Ectodermal cell (in vitro differentiated cells): Measurements from ENCODE around the gene FBXL13.
A peak's percentile ranks its signal among the peaks of the same experiment; 100 is the strongest.
"Not testable (repeated sequence)": the region's sequence is repeated elsewhere in the genome, so short reads cannot be mapped to it uniquely, and the experiment has no call there.

Experiments
- H3K27ac ChIP-seq: 2 replicates; pipeline ENCODE4 v1.7.0; 2013; ENCODE audit warnings: mild to moderate bottlenecking, low read depth, low read length; ENCODE audit not compliant: insufficient read depth, poor library complexity, severe bottlenecking
- H3K27me3 ChIP-seq: 2 replicates; pipeline ENCODE4 v1.7.0; 2013; ENCODE audit warnings: mild to moderate bottlenecking, low read length; ENCODE audit not compliant: insufficient read depth, control insufficient read depth, poor library complexity, severe bottlenecking
- H3K36me3 ChIP-seq: one replicate; pipeline ENCODE4 v1.7.0; 2013; ENCODE audit warnings: low read length; ENCODE audit not compliant: control insufficient read depth, insufficient read depth
- H3K4me1 ChIP-seq: one replicate; pipeline ENCODE4 v1.7.0; 2013; ENCODE audit warnings: low read length; ENCODE audit not compliant: control insufficient read depth, insufficient read depth
- H3K4me3 ChIP-seq: 2 replicates; pipeline ENCODE4 v1.7.0; 2013; ENCODE audit warnings: low read depth, low read length, control low read depth; ENCODE audit not compliant: insufficient read depth
- H3K9me3 ChIP-seq: 2 replicates; pipeline ENCODE4 v1.7.0; 2013; ENCODE audit warnings: mild to moderate bottlenecking, low read length, moderate library complexity; ENCODE audit not compliant: control insufficient read depth
- WGBS, 2 experiments: methylation state at CpG; one replicate each; pipeline ENCODE4 v1.1.7; 2013; ENCODE audit warnings: missing lambda C conversion rate in 2 of 2; 5-methylcytosine and 5-hydroxymethylcytosine counted together

The FBXL13 gene

GRCh38 chr7:103082497-103082896, 7.9 kb upstream of the FBXL13 start:
- H3K4me1 ChIP-seq, result no peaks in the 10 kb centered on the region
- H3K27ac ChIP-seq, result no peak overlapping the region
- WGBS, 2 experiments, result 92 to 100% methylated on average over 1 of the region's 1 CpG
- no peak overlapping the region for H3K4me3 ChIP-seq
- H3K36me3 ChIP-seq, result peaks cover 5% of the 10 kb centered on the region
- no peaks in the 10 kb centered on the region for H3K9me3 ChIP-seq
- H3K27me3 ChIP-seq, result no peaks in the 10 kb centered on the region

- no peaks in the 10 kb centered on the region for H3K27me3 ChIP-seq
- no peaks in the 10 kb centered on the region for H3K4me1 ChIP-seq
- H3K4me3 ChIP-seq, result no peak overlapping the region
- no peaks in the 10 kb centered on the region for H3K36me3 ChIP-seq
- no peak overlapping the region for H3K27ac ChIP-seq
- no CpG with 5 or more reads among the region's 2 CpGs for WGBS, 2 experiments
- H3K9me3 ChIP-seq, result no peaks in the 10 kb centered on the region
Observed at GRCh38 chr7:103080923-103081322, 6.3 kb upstream of the FBXL13 start.

GRCh38 chr7:103079836-103080235, 5.2 kb upstream of the FBXL13 start:
- no peak overlapping the region for H3K27ac ChIP-seq
- no peaks in the 10 kb centered on the region for H3K4me1 ChIP-seq
- WGBS, 2 experiments, result 97% methylated on average over 2 to 3 of the region's 3 CpGs
- H3K9me3 ChIP-seq, result no peaks in the 10 kb centered on the region
- no peaks in the 10 kb centered on the region for H3K36me3 ChIP-seq
- H3K27me3 ChIP-seq, result no peaks in the 10 kb centered on the region
- no peak overlapping the region for H3K4me3 ChIP-seq

- not testable (repeated sequence) for H3K9me3 ChIP-seq, H3K27ac ChIP-seq, H3K36me3 ChIP-seq, H3K4me3 ChIP-seq, H3K4me1 ChIP-seq, H3K27me3 ChIP-seq
- WGBS, 2 experiments, result 91 to 95% methylated on average over 5 to 6 of the region's 6 CpGs
Observed at GRCh38 chr7:103078226-103078625, 3.6 kb upstream of the FBXL13 start.

GRCh38 chr7:103077318-103077717, 2.7 kb upstream of the FBXL13 start:
- no peaks in the 10 kb centered on the region for H3K9me3 ChIP-seq
- WGBS, 2 experiments, result 96 to 100% methylated on average over 2 to 3 of the region's 3 CpGs

GRCh38 chr7:103076764-103077163, 2.2 kb upstream of the FBXL13 start:
- H3K4me3 ChIP-seq, result no peak overlapping the region
- 83% methylated on average over 7 of the region's 7 CpGs for WGBS, 2 experiments
- H3K27me3 ChIP-seq, result no peaks in the 10 kb centered on the region
- no peaks in the 10 kb centered on the region for H3K4me1 ChIP-seq
- H3K36me3 ChIP-seq, result no peaks in the 10 kb centered on the region
- no peaks in the 10 kb centered on the region for H3K9me3 ChIP-seq
- no peak overlapping the region for H3K27ac ChIP-seq

More at GRCh38 chr7:103077318-103077717, 2.7 kb upstream of the FBXL13 start:
- Histone ChIP-seq H3K4me1 (no peaks in the 10 kb centered on the region), H3K27me3 (no peaks in the 10 kb centered on the region), H3K36me3 (no peaks in the 10 kb centered on the region), H3K27ac (no peak overlapping the region), H3K4me3 (no peak overlapping the region)

- H3K4me3 ChIP-seq, result peak overlapping the region; percentile 82
- H3K36me3 ChIP-seq, result no peaks in the 10 kb centered on the region
- 1 to 2% methylated on average over 36 of the region's 36 CpGs for WGBS, 2 experiments
- H3K9me3 ChIP-seq, result no peaks in the 10 kb centered on the region
- H3K4me1 ChIP-seq, result no peaks in the 10 kb centered on the region
- peak overlapping the region; percentile 78 for H3K27ac ChIP-seq
- H3K27me3 ChIP-seq, result no peaks in the 10 kb centered on the region
Observed at GRCh38 chr7:103075337-103075918, 832 bp upstream of the FBXL13 start.

GRCh38 chr7:103073989-103074518, 542 bp downstream of the FBXL13 start:
- H3K27ac ChIP-seq, result peak overlapping the region; percentile 78
- H3K4me3 ChIP-seq, result peak overlapping the region; percentile 82
- H3K36me3 ChIP-seq, result no peaks in the 10 kb centered on the region
- H3K9me3 ChIP-seq, result no peaks in the 10 kb centered on the region
- no peaks in the 10 kb centered on the region for H3K27me3 ChIP-seq
- WGBS, 2 experiments, result 15 to 18% methylated on average over 6 of the region's 6 CpGs
- H3K4me1 ChIP-seq, result no peaks in the 10 kb centered on the region

- no peaks in the 10 kb centered on the region for H3K9me3 ChIP-seq
- no peak overlapping the region for H3K27ac ChIP-seq
- H3K4me3 ChIP-seq, result no peak overlapping the region
- no peaks in the 10 kb centered on the region for H3K36me3 ChIP-seq
- H3K27me3 ChIP-seq, result no peaks in the 10 kb centered on the region
- WGBS, 2 experiments, result 93 to 97% methylated on average over 2 of the region's 2 CpGs
- H3K4me1 ChIP-seq, result no peaks in the 10 kb centered on the region
Observed at GRCh38 chr7:103071000-103071399, 3.6 kb downstream of the FBXL13 start.

- Histone ChIP-seq H3K36me3 (no peaks in the 10 kb centered on the region), H3K4me3 (no peak overlapping the region), H3K27me3 (no peaks in the 10 kb centered on the region), H3K4me1 (no peaks in the 10 kb centered on the region), H3K9me3 (no peaks in the 10 kb centered on the region), H3K27ac (no peak overlapping the region)
- WGBS, 2 experiments, result 93 to 95% methylated on average over 23 of the region's 23 CpGs
Observed at GRCh38 chr7:103068414-103069403, 5.9 kb downstream of the FBXL13 start.
